Measurements from ENCODE around the gene SLC66A3.

DNA sequence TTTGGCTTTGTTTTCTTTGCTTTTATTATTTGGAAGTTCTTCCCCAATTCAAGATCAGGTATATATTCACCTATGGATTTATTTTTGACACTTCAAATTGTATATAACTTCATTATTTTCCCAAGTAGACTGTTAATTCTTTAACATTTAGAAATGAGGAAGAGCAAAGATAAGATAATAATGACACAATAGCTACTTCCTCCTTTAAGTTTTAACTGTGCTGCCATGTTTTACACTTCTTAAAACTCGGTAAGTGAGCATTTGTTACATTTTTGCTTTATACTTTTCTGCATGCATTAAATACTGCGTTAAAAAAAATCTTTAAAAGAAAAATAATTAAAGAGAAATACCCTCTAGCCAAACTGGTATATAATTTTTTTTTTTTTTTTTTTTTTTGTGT, 32.5 kb downstream of the SLC66A3 start:
- TF ChIP-seq CTCF (IDR thresholded peaks at IDR 0.05) (no peak), POLR2A (IDR thresholded peaks at IDR 0.05; ENCODE audit: low read depth) (no peak), POLR2AphosphoS5 (IDR thresholded peaks at IDR 0.05) (no peak)

Measured in esophagus muscularis mucosa (tissue), 3 donors.